ENCODE results near the gene DLG1.

DLG1 gene

DNA sequence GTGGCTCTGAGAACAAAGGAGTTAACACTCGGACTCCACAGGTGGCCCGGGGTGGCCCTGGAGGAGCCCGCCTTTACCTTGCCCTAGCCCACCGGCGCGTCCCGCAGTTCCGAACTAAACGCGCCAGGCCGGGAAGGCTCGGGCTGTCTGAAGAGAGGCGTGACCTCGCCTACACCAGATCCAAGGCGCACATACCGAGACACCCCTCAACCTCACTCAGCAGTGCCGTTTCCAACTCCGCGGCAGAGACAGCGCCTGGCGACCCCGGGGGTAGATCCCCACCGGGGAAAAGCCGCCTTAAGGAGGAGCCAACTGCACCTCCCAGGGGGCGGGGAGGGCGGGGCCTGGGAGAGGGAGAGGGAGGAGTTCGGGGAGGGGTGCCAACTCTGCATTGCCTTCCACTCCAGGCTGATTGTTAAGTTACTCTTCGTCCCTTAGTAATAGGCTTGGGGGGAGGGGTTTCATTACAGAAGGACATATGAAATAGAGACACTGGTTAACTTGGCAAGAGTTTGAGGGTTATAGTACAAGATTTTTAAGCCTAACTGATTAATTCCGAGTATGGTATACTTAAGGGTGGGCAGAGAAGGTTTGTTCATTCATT, at the start of gene DLG1:
DLG1 (minus strand) TSS at position 272 of the 604 bp plus-strand sequence. CDS start 1,408 bp downstream, outside the sequence.
- peak; percentile 93 for DNase-seq

DNA sequence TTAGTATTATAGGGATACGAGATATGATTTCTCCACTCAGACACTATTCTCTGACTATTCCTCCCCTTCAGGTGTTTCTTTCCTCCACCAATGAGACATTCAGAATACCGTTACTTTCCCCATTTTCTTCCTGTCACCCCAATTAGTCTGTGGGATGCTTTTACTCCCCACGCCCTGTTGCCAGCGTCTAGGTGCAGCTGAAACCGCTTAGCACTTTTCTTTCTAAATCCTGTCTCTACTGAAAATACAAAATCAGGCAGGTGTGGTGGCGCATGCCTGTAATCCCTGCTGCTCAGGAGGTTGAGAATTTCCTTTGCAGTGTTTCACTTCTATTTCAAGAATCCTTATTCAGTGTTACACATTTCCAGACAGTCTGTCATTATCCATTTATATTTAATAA, 49.6 kb upstream of the DLG1 start:
- DNase-seq = no peak

DNA sequence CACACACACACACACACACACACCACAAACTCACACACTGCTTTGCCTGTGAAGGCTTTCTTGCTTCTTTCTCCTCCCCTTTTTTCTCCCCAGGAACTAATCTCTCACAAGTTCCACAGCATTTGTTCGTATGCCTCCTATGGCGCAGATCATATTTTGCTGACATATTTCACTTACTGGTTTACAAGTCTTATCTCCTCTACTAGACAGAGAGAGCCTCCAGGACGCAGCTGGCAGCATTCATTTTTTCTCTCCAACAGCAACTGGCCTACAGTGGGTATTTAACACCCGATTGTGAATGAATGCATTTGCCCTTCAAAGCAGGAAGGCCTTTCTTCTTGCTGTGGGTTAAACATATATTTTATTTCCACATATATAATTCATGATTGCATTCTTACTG, 47.0 kb upstream of the DLG1 start:
- no peak for DNase-seq

DNA sequence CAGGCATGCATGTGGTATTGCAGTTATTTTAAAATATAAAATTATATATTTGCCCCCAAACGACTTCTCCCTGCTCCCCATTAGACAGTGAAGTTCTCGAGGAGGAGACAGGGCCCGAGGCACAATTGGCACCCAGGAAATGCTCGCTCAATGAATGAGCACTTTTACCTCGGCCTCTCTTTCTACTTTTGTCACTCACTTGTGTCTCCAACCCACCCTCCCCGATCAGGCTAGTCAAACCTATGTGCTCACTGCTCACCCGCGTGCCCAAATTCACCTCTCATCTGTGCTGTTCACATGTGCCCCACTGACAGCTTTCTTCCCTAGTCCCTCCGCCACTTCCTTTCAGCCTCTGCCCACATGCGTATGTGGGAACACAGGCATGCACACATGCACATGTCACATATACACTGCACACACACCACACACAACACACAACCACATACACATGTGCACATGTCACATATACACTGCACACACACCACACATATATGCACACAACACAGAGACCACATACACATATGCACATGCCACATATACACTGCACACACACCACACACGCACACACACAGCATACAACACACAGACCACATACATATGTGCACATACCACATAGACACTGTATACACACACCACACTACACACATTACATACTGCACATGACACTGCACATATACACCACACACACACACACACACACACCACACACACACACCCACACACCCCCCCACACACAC, 46.3 kb upstream of the DLG1 start:
- DNase-seq = no peak

DNA sequence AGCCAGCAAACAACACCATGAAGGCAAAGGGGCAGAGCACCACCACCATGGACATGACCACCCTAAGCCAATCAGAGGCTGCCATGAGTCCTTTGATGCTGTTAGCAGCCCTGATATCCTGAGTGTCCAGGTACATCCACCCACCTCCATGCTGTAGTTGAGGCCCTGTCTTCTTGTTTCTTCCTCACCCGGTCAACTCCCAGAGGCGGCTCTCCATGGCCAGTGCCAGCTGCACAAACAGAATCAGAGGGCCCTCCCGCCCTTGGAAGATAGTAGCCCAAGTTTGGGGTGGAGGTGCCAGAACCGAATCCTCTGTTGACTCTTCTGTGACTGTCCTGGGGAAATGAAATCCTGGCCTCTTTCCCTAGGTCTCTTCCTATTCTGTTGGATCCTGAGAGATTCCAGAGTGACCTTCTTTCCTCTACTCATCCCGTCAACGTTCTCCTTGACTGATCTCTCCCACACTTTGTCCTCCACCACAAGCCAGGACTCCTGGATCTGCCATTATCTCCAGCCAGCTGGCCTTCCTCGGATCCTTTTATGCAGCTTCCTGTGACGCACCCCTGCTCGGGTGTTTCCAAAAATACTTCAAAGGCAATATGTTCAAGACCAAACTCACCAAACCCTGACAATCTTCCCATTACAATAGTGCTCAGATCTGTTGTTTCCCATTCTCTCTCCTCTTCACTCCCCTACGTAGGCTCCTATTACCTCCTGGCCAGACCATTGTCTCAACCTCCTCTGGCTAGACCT, 45.4 kb upstream of the DLG1 start:
- DNase-seq = no peak

DNA sequence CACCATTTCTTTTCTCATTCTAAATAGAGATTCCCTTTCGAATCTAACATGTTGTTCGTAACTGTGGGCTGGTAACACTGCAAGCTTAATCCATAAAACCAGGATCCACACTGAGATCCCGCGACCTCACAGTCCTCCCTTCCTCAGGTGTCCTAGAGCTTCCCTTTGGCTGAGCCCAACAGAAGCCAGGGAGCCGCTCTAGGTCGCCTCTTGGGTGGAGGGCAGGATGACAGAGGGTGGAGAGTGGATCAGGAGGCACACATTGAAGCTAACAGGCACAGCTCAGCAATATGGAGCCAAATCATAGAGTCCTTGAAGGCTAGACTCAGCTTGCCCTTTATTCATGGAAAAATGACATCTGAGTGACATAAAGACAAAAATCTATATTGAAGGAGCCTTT, 44.7 kb upstream of the DLG1 start:
- DNase-seq = no peak

DNA sequence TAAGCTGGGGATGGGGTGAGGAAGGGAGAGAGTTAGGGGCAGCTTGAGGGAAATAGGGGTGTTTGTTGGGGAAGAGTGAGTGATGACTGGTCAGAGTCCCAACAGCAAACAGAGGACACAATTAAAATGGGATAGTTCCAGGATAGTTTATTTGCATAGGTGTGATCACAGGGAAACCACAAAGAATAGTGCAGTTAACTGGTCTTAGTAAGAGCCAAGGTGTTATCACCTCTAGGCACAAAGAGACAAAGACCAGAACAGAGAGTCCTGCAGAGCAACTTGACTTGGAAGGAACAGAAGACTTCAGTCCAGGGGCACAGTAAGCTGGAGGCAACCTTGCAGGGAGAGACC, 42.1 kb upstream of the DLG1 start:
- DNase-seq = no peak

DNA sequence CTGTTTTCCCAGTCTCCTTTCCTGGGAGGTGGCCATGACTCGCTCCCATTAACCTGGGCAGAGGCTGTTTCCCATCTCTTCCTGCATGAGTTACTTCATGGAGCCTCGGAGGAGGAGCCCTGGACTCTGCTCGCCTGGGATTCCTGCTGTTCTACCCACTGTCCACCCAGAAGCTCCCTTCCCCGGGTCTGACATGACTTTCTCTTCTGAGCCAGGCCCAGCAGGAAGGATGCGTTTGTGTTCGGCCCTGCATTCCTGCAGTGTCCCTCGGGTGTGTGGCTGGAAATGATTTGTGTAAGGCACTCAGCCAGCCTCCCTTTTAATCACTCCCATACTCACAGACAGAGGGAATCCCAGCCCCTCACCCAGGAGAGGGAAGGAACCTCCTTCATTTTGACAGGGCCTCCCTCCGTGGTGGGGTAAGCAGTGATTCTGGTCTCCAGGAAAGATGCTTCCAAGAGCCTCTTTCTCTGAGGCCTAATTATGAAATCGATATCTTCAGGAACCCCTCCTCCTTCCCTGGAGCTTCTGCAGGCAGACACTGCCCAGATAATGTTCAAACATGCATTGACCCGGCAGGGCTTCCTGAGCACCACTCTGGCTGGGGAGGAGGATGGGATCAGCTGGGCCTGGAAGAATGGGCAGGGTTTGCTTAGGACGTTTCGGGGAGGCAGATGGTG, 41.6 kb upstream of the DLG1 start:
- no peak for DNase-seq

DNA sequence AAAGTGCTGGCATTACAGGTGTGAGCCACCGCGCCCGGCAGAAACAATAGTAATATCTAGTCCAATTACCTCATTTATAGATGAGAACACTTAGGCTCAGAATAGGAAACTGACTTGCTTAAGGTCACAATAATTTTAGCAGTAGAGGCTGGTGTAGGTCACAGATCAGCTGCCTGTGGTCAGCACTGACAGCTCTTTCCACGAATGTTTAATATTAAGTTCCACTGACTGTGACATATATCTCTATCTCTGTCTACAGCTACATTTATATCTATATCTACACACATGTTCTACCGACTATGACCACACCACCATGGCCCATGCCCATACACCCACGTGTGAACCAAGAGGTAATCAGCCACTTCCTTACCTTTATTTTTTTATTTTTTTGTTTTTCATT, 40.2 kb upstream of the DLG1 start:
- no peak for DNase-seq

DNA sequence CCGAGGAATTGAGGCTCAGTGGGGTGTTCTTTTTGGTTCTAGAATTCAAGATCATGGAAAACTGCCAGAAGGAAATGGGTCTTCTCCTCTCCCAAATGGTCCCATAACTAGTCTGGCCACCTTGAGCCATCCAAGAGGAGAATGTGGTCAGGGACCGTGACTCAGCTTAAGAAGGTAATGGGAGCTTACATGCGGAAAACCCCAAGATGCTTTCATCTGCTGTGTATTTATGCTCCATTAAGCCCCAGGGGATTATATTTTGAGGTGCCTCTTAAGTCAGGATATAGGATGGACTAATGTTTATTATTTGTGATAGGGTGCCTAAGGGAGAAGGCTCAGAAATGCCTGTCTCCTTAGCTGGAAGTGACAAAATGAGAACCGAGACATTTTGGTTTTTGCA, 39.2 kb upstream of the DLG1 start:
- DNase-seq = no peak

DNA sequence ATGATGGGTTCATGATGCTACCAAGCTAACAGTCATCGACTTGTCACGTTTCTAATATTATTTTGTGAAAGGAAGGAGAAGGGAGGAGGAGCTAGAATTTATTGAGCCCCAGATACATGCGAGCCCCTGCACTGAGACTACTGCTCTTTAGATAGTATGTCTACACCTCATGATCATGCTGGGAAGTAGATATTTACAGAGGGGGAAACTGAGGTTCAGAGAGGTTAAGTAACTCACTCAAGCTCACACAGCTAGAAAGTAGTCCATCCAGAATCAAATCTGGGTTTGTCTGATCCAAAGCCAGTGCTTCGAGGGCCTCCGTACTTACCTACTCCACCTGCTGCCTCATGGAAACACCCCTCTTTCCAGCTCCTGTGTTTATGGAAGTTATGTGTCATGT, 38.8 kb upstream of the DLG1 start:
- no peak for DNase-seq

DNA sequence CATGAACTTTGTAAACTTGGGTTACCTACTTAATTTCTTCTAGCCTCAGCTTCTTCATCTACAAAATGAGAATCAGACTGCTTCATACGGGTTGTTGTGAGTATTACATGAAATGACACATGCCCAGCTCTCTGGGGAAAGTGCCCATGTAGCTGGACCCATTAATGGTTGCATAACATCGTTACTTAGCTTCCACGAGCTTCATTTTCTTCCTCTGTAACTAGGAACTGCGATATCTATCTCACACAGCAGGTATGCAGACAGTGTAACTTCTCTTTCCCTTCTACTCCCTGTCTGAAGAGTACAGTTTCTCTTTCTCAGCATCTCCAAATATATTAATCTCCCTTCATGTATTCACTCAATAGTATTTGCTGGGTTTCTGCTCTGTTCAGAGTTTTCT, 37.9 kb upstream of the DLG1 start:
- no peak for DNase-seq

DNA sequence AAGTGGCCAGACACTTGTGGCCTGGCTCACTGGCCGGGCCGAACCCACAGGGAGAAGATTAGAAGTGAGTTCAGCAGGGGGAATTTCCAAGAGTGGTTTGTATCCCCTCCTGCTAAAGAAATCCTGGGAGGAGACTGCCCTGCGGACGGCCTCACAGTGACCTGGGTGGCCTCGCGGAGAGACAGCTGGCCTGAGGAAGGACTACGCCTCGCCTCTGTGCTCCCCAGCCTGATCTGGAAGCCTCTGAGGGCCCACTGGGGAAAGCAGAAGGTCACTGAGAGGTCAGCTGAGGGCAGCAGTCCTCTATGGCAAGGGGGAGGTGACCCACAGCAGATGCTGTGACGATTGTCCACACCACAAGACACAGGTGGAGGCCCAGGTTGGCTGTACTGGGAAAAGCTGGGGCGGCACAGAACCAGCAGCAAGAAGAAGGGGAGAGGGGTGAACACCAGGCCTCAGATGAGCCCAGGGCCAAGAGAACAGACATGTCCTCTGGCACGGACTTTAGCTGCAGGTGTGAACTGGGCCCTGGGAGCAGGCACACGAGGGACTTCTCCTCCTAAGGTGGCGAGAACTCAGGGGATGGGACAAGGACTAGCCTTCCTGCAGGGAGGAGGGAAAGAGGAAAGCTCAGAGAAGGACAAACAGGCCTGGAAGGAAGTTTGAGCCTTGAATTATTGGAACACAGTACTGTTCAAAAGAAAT, 37.2 kb upstream of the DLG1 start:
- no peak for DNase-seq

DNA sequence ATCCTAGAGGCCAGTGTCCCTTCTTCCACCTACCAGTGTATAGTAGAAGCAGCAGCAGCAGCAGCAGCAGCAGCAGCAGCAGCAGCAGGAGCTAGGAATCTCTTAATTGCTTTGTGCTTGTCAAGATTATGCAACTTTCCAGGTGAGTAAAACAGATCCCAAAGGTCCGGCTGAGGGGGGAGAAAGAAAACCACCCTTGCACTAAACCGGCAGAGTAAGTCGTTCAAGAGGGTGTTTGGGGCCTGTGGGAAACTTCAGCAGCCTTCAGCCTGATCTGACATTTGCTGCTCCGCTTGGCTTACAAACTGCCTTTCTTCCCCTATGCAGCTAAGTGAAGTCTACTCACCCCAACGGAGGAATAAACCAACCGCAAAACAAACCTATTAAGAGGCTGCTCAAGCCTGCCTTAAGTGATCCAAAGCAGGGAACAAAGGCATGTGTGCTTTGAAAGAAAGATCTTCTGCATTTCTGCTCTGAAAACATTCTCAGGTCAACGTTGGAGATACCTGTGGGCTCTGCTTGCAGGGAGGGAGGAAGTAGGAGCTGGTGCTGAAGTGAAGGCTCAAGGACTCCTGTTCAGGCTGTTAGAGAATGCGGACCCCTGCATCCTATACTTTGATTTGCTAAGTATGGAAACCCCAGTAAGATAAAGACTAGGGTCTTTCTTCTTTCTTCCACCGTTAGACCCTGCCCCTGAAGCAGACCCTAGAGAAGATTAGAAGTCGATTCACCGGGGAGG, 35.7 kb upstream of the DLG1 start:
- no peak for DNase-seq

DNA sequence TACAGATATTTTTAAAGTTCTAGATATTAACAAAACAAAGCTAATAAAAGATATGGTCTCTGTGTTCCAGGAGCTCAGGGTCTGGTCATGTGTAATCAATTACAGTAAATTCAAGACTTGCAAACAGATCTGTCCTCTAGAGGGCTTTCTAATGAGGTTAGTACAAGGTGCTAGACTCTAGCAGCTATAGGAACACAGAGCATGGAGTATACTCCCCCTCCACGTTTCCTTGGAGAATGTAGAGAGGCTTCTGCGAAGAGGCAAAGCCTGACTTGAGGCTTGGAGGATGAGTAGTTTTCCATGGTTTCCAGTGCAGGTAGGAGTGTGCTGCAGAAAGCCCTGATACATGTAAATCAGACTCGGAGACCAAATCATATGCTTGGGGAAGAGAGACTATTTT, 32.7 kb upstream of the DLG1 start:
- DNase-seq = no peak

DNA sequence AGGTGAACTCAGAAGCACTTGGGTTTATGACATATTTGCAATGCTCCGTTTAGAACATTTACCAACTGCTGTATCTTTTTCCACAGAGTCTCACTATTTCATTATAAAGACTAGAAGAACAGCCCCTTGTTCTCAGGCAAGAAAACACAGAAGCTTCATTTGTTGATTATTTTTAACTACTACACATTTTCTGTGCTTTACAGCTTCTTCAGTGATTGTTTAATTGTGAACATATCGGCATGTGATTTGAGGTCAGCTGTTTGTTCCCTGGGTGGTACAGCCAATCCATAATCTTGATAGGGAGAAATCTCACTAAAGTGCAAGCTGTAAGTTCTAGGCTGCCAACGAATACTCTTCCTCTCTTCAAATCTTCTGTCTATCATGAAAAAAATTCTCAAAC, 31.0 kb upstream of the DLG1 start:
- DNase-seq = no peak

DNA sequence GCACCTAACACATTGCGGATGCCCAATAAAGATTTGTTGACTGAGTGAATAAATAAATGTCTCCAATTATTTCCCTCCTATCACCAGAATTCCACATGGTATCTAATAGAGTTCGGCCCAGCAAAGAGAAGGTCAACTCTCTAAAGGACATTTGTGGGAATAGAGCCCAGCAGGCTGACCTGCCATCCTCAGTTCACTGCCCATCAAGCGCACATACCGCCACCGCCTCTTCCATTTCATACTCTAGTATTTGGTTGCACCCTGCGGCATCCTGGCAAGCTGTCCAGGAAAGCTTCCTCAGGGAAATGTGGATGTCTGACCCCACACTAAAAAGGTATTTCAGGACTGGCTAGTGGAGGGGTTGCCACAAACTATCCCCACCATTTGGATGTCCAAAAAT, 29.8 kb upstream of the DLG1 start:
- DNase-seq = no peak

DNA sequence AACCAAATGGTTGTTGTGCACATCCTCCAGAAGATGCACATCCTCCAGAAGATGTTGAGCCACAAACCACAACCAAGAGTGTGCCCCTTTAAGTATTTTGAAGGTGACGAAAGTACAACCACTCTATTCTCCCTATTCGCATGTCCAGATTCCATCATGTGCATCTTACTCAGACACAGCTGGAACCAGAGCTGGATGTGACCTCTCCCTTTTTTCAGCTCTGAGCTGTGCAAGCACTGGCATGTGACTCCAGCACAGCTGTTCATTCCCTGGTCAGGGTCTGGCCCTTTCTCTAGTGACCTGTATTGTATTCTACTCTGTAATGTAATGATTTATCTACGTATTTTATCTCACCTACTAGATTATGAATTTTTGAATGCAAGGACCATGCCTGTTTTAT, 29.3 kb upstream of the DLG1 start:
- DNase-seq = no peak

DNA sequence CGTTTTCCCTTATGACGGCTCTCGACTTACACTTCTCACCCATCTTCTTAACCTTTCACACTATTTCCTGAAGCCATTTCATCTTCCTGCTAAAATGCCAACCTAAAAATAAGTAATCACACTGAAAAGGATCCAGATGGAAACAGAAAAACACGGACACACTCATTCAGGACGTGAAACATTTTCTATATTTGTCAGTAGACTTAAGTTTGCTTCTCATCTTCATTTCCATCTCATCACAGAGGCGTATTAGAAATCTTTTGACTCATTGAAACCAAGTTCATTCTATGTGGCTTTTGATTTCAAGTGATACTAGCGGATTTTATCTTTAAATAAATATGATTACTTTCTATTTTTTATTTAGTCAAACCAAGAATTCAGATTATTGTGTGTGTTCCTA, 27.4 kb upstream of the DLG1 start:
- DNase-seq = no peak

DNA sequence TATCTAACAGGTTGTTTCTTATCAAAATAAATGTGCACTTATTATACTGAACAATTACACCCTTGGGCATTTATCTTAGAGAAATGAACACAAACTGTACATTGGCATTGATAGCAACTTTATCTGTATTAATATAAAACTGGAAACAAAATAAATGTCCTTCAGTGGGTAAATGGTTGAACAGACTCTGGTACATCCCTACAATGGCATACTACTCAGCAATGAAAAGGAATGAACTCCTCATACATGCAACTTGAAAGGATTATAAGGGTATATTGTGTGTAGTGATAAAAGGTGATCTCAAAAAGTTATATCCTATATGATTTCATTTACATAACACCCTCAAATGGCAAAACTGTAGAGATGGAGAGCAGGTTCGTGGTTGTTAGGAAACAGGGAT, 23.7 kb upstream of the DLG1 start:
- no peak for DNase-seq

DNA sequence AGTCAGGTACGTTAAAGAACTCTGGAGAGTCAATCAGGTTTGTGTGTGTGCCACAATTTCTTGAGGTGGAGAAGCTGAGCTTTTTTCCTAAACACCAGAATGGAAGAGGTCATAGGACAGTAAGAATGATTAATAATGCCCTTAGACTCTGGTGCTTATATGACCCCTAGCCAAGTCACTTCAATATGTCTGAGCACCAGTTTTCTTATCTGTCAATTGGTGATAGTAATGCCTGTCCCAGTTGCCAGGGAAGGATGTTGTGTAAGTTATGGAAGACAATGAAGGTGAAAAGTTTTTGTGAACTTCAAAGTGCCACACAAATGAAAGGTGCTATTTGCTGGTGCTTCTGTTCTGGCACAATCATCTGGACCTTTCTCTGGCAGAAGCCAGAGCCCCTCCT, 22.2 kb upstream of the DLG1 start:
- DNase-seq = no peak

DNA sequence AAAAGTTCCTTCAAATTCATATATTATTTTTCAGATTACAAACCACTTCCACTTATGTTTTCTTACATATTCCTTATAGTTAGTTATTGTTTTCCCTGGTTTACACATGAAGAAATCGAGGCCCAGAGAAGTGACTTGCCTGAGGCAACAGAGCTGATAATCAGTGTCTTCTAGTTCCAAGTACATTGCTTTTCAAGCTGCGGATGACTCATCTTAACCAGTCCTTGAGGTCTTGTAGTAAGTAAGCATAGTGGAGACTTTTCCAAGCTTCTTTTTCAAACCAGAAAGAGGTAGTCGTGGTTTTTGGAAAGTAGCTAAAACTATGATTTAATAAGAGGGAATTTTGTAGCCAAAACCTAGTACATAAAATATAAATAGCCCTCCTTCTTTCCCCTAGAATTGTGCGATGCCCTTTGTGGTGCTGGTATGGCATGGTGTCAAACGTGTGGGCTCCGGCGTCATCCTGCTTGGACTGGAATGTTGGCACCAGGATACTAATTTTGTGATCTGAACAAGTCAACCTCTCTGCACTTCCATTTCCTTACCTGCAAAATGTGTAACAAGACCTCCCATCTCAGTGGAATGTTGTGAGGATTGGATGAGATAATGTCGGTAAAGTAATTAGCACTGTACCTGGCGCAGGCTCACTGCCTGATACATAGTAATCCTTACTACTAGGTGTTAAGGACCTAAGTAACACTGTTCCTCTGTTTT, 19.0 kb upstream of the DLG1 start:
- DNase-seq = no peak

All from NCI-H1105 treated with DMSO at 0.1 percent for 48 hours (cell line).